Right atrium auricular region (tissue), 2 donors: ENCODE data around the gene TASOR. TPM values are rescaled to one million over a fixed set of nuclear protein-coding genes. Genes with fewer than 3 reads are reported as not detected.

Experiments used
- DNase-seq: peaks from one replicate; pipeline ENCODE4 v3.0.0-alpha.2; 2019; ENCODE audit warnings: low spot score
- H3K27ac ChIP-seq, 2 donors: fragments of 200-600 bp; sonication (generic); 1 replicate in 1 of 2; 2 replicates in 1 of 2; pipeline ENCODE4 v1.5.1; 2016 to 2019
- H3K27me3 ChIP-seq, 2 donors: fragments of 200-600 bp; sonication (generic); one replicate each; pipeline versions ENCODE4 v1.5.1 to v1.6.0; 2017 to 2019
- H3K36me3 ChIP-seq: fragments of 200-600 bp; sonication (generic); one replicate; pipeline ENCODE4 v1.5.1; 2016
- H3K4me1 ChIP-seq, 2 donors: fragments of 200-600 bp; sonication (generic); one replicate each; pipeline versions ENCODE4 v1.5.1 to v1.6.0; 2017 to 2019
- H3K4me3 ChIP-seq, 2 donors: fragments of 200-600 bp; sonication (generic); 1 replicate in 1 of 2; 2 replicates in 1 of 2; pipeline ENCODE4 v1.5.1; 2017 to 2019; ENCODE audit warnings: mild to moderate bottlenecking in 1 of 2, moderate library complexity in 1 of 2
- H3K9me3 ChIP-seq, 2 donors: fragments of 200-600 bp; sonication (generic); one replicate each; pipeline ENCODE4 v1.5.1; 2019
- total RNA-seq, 2 donors: library from RNA; depleted of rRNA; stranded (reverse); fragments of >200 nt; gene quantifications; one replicate each; pipeline ENCODE4 v1.1.0, GENCODE V29; 2016
- TF ChIP-seq, protein P1 (sequence below), 2 donors: fragments of 200-600 bp; sonication (generic); IDR thresholded peaks; one replicate each; pipeline ENCODE4 v1.5.1; 2019; ENCODE audit warnings: antibody characterized with exemption in 2 of 2

TASOR gene
- total RNA-seq, 2 donors from 2014 or later, result 29.1 to 39.5 TPM

- H3K4me1 ChIP-seq, result peaks cover 0 to 14% of the 10 kb centered on the region in 2 donors
Measured at GRCh38 chr3:56677286-56677685, 5.8 kb downstream of the TASOR start.

GRCh38 chr3:56673781-56674457 lies 9.1 kb downstream of the TASOR start:
- Histone ChIP-seq H3K27ac (no peak overlapping the region), H3K36me3 (peaks cover 33% of the 10 kb centered on the region), H3K4me1 (no peaks in the 10 kb centered on the region), H3K4me3 (no peak overlapping the region), H3K9me3 (no peaks in the 10 kb centered on the region), H3K27me3 (no peaks in the 10 kb centered on the region)
- TF ChIP-seq, protein P1, sequence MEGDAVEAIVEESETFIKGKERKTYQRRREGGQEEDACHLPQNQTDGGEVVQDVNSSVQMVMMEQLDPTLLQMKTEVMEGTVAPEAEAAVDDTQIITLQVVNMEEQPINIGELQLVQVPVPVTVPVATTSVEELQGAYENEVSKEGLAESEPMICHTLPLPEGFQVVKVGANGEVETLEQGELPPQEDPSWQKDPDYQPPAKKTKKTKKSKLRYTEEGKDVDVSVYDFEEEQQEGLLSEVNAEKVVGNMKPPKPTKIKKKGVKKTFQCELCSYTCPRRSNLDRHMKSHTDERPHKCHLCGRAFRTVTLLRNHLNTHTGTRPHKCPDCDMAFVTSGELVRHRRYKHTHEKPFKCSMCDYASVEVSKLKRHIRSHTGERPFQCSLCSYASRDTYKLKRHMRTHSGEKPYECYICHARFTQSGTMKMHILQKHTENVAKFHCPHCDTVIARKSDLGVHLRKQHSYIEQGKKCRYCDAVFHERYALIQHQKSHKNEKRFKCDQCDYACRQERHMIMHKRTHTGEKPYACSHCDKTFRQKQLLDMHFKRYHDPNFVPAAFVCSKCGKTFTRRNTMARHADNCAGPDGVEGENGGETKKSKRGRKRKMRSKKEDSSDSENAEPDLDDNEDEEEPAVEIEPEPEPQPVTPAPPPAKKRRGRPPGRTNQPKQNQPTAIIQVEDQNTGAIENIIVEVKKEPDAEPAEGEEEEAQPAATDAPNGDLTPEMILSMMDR (IDR thresholded peaks at IDR 0.05), result no peak
- DNase-seq, result no peak

More at GRCh38 chr3:56677286-56677685, 5.8 kb downstream of the TASOR start:
- no peak overlapping the region for H3K4me3 ChIP-seq
- H3K27me3 ChIP-seq, result no peaks in the 10 kb centered on the region
- no peak for DNase-seq
- no peak overlapping the region for H3K27ac ChIP-seq
- peaks cover 5% of the 10 kb centered on the region for H3K36me3 ChIP-seq
- no peaks in the 10 kb centered on the region for H3K9me3 ChIP-seq
- TF ChIP-seq, protein P1 (IDR thresholded peaks at IDR 0.05), result no peak

DNA sequence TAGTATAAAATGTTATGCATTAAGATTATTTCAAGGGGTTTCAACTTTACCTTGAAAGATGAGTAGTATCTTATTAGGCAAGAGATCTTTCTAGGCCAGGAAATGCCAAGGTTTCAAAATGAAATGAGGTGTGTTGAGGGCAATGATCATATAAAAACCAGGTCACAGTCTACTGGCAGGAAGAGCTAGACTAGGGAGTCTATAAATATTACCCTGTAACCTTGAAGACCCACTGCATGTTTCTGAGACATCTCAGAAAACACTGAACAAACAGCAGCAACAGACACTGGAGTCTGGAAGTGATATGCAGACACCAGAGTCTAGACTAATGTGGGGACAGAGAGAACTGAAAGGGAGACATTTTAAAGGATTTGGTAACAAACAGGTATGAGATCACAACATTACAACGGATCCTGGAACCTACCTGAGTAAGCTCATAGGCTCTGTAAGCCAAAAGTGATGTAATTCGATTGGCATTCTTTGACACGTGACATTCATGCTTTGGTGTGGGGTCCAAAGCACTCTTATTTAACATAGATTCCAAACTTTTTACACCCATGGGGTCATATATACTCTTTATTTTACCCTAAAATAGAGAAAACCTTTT lies 15.0 kb downstream of the TASOR start:
- H3K4me1 ChIP-seq, result no peaks in the 10 kb centered on the region
- no peaks in the 10 kb centered on the region for H3K27me3 ChIP-seq
- no peak overlapping the region for H3K27ac ChIP-seq
- DNase-seq, result no peak
- TF ChIP-seq, protein P1 (IDR thresholded peaks at IDR 0.05), result no peak
- H3K4me3 ChIP-seq, result no peak overlapping the region
- peaks cover 76% of the 10 kb centered on the region for H3K36me3 ChIP-seq
- H3K9me3 ChIP-seq, result no peaks in the 10 kb centered on the region

- H3K4me3 ChIP-seq, result no peak overlapping the region
- H3K27ac ChIP-seq, result no peak overlapping the region
- H3K27me3 ChIP-seq, result no peaks in the 10 kb centered on the region
- DNase-seq, result no peak
- peaks cover 82% of the 10 kb centered on the region for H3K36me3 ChIP-seq
- no peaks in the 10 kb centered on the region for H3K9me3 ChIP-seq
- H3K4me1 ChIP-seq, result no peaks in the 10 kb centered on the region
- TF ChIP-seq, protein P1 (IDR thresholded peaks at IDR 0.05), result no peak
Measured at GRCh38 chr3:56664823-56665222, 18.2 kb downstream of the TASOR start.

DNA sequence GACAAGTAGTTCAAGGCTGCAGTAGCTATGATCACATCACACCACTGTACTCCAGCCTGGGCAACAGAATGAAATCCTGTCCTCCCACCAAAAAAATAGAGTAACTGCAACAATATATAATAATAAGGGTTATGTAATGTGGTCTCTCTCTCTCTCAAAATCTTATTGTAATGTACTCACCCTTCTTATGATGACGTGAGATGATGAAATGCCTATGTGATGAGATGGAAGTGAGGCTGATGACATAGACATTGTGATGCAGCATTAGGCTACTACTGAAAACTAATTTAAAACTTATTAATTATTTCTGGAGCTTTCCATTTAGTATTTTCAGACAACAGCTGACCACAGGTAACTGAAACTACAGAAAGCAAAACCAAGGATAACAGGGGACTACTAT lies 27.4 kb downstream of the TASOR start:
- H3K4me3 ChIP-seq, result no peak overlapping the region
- peaks cover 0 to 4% of the 10 kb centered on the region in 2 donors for H3K9me3 ChIP-seq
- peaks cover 56% of the 10 kb centered on the region for H3K36me3 ChIP-seq
- no peaks in the 10 kb centered on the region for H3K4me1 ChIP-seq
- H3K27me3 ChIP-seq, result no peaks in the 10 kb centered on the region
- TF ChIP-seq, protein P1 (IDR thresholded peaks at IDR 0.05), result no peak
- no peak for DNase-seq
- H3K27ac ChIP-seq, result no peak overlapping the region
